NCI-H446 treated with DMSO at 0.1 percent for 48 hours (cell line): ENCODE measurements around the gene PCYOX1L.
"Not testable (repeated sequence)": the region's sequence is repeated elsewhere in the genome, so short reads cannot be mapped to it uniquely, and the experiment has no call there.

Source experiments
- DNase-seq: peaks from one replicate; lab custom pipeline; 2025; lab: John Stamatoyannopoulos, UW

PCYOX1L gene

DNA sequence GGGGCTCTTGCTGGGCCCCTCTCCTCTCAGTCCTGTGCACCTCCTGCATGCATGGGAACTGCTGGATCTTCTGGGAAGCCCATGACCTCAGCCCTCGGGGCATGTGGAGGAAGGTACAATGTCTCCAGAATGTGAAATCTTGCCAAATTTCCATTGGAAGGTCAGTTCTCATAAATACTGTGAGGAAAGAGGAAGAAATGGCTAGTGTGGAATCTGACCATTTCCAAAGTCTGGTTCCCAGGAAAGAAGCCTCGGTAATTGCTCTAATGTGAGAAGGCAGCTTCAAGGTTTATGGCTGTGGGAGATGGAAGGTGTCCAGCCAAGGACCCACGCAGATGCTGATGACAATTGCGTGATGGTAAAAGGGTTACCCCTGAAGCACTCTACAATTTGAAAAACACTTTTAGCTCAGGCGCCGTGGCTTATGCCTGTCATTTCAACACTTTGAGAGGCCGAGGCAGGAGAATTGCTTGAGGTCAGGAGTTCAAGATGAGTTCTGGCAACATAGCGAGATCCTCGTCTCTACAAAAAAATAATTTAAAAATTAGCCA is 29.3 kb downstream of the PCYOX1L start:
- no peak for DNase-seq

DNA sequence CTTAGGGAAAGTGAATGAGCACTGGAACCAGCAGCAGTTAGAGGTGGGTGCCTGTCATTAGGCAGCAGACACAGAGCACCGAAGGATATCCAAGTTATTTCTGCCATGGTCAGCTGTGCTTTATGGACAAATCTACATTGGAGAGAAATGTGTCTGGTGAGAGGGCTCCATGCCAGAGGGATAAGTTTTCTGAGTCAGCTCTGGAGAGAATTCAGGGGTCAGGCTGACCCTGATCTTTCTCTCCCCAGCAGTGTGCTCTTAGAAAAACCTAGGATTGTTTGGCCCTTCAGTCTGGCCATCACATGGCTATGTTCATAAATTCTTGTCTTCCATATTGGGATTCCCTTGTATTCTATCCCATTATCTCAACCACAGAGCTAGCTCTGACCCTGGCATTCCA is 30.1 kb downstream of the PCYOX1L start:
- no peak for DNase-seq

DNA sequence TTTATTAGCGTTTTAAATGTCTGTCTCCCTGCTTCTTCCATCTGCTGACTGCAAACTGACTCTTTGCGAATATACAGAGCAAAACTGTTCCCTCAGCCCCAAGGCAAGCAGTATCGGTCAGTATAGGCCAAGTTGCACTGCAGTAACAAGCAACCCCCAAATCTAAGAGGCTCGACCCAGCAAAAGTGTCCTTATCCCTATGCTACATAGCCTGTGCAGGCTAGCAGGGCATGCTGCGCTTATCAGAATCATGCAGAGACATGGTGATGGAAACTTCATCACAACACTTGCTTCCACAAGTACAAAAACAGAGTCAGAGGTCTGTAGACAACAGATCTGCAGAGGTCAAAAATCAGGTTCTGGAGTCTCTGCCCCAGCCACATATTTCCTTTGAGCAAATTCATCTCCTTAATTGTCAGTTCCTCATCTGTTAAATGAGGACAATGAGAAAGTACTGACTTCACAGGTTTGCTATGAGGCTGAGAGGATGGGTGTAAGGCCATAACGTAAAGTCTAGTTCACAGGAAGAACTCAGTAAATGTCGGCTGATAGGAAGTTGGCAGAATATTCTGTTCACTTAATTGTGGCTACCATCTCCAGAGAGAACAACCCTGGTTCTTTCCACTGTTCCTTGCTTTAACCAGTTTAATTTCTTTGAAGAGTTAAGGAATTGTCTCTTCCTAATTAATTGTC is 30.8 kb downstream of the PCYOX1L start:
- DNase-seq: no peak

DNA sequence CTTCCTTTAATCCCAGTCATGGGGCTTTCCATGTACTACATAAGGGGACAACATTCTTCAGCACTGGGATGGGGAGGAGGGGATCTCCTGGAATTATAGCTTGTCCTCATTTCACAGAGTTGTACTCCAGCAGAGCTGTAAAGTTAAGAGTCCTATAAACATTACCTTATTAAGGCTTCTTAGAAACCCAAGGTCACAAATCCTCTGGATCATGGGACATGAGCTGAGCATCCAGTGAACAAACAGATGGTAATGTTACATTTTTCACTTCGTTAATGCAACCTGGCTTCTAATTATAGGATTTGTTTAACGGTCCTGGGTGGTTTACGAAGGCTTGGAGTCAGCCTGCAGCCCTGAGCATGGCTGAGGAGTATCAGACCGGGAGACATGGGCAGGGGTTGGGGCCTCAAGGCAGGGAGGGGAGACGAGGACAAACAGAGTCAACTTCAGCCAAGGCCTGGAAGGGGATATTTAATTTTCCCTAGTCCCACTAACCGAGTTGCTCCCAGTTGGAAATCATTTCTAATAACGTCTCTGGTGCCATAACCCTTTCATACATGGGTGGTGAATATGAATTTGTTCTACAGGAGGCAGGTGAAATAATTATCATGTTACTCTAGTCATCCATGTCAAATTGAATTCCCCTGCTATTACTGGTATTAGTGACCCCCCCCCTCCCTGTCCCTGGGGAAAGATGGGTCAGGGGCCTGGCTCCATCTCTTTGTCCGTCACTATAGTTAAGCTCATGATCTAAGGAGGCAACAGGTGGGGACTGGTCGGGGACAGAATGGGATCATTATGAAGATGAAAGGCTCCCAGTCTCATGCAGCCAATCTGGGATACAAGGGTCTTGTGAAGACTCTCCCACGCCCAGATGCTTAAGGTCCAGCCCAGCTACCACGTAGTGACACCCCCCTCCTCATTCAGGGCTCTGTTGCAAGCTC is 32.0 kb downstream of the PCYOX1L start:
- no peak for DNase-seq

DNA sequence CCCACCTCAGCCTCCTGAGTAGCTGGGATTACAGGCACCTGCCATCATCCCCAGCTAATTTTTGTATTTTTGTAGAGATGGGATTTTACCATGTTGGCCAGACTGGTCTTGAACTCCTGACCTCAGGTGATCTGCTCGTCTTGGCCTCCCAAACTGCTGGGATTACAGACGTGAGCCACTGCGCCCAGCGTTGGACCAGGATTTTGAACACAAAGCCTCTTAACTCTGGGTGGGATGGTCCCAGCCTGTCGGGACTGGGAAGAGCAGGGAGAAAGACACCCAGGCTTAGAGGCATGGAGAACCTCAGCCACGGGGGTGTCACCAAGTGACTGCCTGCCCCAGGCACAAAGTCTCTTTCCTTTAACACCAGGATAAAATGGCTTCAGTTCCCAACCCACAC is 33.2 kb downstream of the PCYOX1L start:
- not testable (repeated sequence) for DNase-seq

DNA sequence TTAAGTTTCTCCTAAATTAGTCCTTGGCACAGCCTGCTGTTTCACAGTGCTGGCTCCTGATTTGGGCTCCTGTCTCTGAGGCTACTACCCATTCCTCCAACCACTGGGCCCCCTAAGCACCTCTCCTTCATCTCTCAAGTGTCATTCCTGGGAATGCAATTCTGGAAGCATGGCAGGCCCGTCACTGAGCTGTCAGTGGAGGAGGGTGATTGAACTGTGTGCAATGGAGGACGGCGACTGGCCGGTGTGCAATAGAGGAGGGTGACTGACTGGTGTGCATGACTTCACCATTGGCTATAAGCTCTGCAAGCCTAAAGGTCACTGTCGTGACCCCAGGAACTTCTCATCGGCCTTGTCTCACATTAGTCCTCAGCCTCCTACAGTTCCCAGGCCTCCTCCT is 33.7 kb downstream of the PCYOX1L start:
- no peak for DNase-seq

DNA sequence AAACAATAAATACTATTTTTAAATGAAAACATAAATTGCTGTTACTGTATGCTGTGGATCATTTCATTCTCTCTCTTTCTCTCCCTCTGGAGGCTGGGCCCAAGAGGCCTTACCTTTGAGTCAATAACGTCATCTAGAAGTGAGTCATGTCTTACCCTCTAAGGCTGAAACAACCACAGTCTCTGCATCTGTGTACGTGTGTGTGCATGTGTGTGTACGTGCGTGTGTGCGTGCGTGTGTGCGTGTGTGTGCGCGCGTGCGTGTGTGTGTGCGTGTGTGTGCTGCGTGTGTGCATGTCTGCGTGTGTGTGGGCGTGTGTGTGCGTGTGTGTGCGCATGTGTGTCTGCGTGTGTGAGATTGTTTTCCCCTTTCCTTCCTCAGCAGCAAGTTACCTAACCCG is 34.9 kb downstream of the PCYOX1L start:
- DNase-seq: no peak

DNA sequence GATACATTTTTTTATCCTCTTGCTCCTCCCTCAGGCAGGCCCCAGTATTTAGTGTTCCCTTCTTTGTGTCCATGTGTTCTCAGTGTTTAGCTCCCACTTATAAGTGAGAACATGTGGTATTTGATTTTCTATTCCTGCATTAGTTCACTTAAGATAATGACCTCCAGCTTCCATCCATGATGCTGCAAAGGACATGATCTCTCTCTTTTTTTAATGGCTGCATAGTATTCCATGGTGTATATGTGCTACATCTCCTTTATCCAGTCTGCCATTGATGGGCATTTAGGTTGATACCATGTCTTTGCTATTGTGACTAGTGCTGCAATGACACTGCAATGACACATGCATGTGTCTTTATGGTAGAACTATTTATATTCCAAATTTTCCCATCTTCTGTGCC is 37.1 kb downstream of the PCYOX1L start:
- DNase-seq: not testable (repeated sequence)

DNA sequence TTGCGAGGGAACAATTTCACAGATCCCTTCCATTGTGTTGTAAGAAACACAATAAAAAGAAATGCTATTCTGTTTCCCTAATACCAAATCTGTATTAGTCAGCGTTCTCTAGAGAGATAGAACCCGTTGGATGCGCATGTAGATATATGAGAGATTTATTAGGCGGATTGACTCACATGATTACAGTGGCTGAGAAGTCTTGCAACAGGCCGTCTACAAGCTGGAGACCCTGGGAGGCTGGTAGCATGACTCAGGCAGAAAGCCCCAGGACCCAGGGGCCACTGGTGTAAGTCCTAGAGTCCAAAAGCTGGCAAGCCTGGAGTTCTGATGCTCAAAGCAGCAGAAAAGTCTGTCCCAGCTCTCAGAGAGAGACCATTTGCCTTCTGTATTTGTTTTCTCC is 39.7 kb downstream of the PCYOX1L start:
- no peak for DNase-seq

DNA sequence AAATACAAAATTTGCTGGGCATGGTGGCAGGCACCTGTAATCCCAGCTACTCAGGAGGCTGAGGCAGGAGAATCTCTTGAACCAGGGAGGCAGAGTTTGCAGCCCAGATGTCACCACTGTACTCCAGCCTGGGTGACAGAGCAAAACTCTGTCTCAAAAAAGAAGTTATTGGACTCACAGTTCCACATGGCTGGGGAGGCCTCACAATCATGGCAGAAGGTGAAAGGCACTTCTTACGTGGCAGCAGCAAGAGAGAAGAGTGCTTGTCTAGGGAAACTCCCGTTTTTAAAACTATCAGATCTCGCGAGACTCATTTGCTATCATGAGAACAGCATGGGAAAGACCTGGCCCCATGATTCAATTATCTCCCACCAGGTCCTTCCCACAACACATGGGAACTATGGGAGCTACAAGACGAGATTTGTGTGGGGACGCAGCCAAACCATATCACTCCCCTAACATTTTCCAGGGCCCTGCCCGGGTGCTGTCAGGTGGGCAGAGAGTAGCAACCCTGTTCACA is 41.0 kb downstream of the PCYOX1L start:
- not testable (repeated sequence) for DNase-seq

DNA sequence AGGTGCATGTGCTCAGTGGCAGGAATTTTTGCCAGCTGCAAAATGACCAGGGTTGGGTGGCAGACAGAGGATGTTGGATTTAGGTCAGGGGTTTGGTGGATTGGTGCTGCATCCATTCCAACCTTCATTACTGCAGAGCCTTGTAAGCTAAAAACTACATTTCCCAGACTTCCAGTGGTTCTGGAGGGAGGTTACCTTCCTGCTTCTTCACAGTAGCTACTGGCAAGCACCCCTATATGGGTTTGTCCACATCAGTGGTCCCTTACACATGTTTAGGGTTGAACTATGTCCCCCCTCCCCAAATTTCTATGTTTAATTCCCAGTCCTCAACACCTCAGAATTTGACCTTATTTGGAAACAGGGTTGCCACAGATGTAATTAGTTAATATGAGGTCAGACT is 41.9 kb downstream of the PCYOX1L start:
- DNase-seq: no peak

DNA sequence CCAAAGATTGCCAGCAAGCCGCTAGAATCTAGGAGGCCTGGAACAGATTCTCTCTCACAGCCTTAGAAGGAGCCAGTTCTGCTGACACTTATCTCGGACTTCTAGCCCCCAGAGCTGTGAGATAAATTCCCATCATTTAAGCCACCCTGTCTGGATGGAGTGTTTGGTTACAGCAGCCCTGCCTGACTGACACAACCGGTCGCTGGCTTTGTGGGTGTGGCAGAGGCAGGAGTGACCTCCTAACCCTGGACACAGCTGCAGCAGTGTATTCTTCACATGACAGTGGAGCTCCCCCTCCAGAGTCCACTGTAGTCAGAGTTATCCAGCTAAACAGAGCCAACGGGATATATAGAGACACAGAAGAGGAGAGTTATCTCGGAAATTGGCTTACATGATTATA is 42.5 kb downstream of the PCYOX1L start:
- no peak for DNase-seq

DNA sequence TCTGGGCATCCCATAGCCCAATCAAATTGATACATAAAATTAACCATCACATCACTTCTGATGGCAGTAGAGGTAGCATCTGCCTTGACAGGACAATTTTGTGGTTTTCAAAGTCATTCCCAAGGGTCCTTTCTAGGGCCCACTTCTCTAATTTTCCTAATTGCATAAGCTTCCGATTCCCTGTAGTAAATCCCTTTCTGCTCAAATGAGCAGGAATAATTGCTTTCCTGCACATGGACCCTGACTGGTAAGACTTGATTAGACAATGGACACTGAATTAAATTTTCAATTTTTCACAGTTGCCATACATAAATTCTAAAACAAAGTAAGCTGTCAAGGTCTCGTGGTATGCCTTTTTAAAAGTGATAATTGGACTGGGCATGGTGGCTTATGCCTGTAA is 43.2 kb downstream of the PCYOX1L start:
- DNase-seq: no peak

DNA sequence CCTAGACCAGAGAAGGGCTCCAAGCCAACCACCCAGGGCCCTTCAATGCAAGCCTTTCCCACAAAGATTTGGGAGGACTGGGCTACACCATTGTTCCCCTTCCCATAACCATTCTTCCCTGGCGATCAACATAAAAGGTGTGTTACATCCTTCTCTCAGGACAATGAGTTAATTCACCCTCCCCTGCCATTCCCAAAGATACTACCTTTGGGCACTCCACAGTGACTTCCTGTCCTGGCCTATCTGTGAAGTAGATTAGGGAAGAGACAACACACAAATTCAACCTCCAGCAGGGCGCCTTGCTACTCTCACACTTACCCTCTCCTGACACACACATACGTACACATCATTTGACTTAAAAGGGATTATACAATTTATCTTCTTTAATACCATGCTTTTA is 44.4 kb downstream of the PCYOX1L start:
- no peak for DNase-seq

DNA sequence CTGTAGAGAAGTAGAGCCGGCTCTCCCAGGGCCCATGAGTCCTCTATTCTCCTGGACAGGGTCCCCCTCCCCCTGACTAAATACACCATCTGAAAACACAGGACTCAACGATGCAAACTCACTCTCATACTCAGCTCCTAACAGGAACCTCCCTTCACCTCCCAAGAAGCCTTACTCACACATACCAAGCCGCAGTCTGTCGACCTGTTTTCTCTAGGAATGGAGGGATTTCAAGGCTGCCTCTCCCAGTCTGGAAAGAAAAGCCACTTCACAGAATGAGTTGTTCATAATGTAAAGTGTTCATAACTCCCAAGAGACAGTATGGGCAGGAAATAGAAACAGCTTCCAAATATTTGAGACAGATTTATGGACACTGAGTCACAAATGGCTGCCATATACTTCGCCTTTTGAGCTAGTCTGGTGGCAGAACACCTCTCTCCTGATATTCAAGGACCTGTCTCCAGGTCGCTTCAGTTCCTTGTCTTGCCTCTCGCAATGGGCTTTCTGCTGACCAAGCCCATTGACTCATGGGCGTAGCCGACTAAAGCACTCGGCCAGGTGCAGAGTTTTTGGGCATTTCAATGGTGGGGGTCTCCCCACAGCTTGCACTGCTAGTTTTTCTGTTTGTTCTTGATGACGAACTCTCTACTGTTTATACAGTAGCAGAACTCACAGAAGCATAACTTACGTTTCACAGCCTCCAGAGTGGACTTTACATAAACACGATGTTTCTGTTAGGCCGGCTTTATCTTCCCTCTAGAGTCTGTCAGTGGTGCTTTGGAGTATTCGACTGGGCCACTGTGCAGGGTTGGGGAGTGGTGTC is 46.3 kb downstream of the PCYOX1L start:
- no peak for DNase-seq

DNA sequence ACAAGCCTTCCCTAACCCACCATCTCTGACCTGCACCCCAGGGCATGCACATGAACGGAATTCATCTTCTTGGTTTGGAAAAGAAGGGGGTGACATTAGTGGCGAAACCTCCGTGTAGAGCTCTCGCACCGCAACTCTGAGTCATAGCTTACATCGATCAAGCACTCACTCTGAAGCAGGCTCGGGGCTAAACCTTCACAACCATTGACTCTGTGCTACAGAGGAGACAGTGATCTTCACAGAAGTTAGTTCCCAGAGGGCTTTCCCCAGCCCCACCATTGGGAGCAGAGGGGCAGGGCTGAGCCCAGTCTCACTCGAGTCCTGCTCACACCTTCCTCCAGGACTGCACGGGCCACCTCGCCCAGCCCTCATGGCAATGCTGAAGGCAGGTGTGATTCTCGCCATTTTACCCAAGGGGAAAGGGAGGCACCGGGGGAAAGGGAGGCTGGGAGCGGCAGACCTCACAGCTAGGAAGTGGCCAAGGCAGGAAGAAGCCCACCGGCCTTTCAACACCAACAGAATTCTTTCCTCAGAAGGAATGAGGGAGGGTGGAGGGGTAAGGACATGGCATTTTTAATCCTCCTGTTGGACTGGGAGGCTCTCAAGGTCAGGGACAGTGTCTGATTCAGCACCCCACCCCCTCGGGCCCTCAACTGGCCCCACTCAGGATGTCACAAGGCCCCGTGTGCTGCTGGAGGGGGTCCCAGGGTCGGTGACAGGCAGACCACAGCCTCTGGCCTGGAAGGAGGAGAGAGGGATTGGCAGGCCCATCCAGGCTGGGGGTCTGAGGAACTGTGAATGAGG is 47.1 kb downstream of the PCYOX1L start:
- no peak for DNase-seq

DNA sequence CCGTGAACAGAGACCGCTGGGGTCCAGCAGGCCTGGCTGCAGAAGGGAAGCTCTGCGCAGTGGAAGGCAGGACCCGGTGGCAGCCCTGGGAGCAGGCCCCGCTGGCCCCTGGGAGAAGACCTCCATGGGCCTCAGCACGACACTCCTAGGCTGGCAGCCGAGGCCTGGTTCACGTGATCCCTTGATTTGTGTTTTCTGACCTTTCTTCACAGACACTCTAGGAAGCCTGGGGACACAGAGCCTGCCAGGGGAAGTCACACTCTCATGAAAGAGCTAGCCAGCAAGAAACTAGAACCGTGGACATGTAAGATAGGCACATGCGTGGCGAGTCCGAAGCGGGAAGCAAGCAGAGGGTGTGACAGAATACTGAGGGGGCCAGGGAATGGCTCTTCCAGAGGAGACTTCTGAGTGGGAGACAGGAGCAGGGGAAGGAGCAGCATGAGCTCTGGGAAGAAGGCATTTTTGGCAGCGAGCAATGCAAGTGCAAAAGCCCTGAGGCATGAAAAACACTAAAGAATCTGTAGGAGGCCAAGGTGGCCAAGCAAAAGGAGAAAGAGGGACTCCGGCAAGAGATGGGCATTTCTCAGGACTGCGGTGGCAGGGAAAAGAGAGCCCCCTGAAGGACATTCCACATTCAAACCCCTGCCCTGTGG is 47.8 kb downstream of the PCYOX1L start:
- DNase-seq: no peak

DNA sequence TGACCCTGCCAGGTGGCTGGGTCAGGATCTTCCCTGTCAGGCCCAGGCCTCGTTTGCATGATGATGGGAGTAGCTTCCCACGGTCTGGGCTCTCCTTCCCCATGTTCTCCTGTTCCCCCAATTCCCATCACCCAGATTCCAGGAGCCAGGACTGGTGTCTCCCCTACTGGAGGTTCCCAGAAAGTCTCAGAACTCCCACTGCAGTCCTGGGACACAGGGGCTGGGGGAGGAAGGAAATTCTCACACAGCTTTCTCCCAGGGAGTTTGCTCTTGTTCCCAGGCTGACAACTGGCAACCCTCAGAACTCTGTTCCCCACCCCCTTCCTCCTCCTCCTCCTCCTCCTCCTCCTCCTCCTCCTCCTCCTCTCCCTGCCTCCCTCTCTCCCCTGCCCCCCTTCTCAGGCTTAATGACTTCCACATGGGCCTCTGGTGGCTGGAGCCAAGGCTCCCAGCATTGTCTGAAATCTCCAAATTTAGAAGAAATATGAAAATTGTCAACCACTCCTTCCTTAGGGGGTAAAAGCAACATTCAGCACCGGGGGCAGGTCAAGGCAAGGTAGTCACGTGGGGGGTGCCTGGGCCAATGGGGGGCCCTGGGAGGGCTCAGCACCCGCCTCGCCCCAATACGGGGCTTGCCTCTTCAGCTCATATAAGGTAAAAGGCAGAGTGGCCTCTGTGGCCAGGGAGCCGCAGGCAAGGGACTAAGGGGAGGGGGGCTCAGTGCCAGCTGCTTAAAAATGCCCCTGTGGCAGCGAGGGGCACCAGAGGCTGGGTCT is 48.5 kb downstream of the PCYOX1L start:
- DNase-seq: no peak

DNA sequence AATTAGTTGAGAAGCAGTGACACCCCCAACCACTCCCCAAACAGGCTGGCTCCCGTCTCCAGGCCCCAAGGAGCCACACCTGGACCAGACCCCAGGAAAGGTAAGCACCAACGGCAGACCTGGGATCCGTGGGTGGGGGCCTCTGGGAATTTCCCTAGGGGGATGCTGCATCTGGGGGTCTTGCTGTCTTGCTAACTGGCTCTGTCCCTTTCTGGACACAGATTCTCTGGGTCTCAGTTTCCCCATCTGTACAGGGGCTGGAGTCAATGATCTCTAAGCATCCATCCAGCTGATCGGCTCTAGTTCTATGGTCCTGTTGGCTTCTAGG is 49.1 kb downstream of the PCYOX1L start:
- no peak for DNase-seq
